HepG2 (cell line): ENCODE measurements around the gene MTX1. TPM values are rescaled to one million over a fixed set of nuclear protein-coding genes. Genes with fewer than 3 reads are reported as not detected.

Experiments
- ATAC-seq: fragments of 200-7000 bp; cut with Tn5 transposase; 3 replicates; pipeline ENCODE4 v1.9.1; 2020; ENCODE audit warnings: mild to moderate bottlenecking, moderate library complexity
- BruUV-seq: library from RNA; stranded (reverse); fragments of 400-500 nt; replicated peaks from 2 replicates; lab custom pipeline; 2021; lab: Mats Ljungman, UMichigan
- CTCF ChIA-PET: fragments of 300-600 bp; formaldehyde crosslinking; extraction: SDS; loops from one replicate; lab custom pipeline; 2021; ENCODE audit warnings: low total read pairs, inconsistent platforms, low intra/inter-chr PET ratio; lab: Yijun Ruan, JAX
- POLR2A ChIA-PET: fragments of 350-600 bp; sonication (Branson Sonifier 250); formaldehyde crosslinking; loops from one replicate; lab custom pipeline; 2020; ENCODE audit warnings: antibody characterized with exemption, inconsistent platforms; lab: Yijun Ruan, JAX
- DNase-seq: peaks from one replicate; pipeline ENCODE4 v3.0.0-alpha.2; 2015; ENCODE audit warnings: low spot score
- FAIRE-seq: peaks from 3 replicates; lab custom pipeline; 2011; peaks lifted over from hg19 to GRCh38; lab: Jason Lieb, UNC
- H2AFZ ChIP-seq: one replicate; pipeline ENCODE4 v1.6.1; 2011; ENCODE audit warnings: low read length, inconsistent platforms
- H3K27ac ChIP-seq: fragments of 300-600 bp; 3 replicates; pipeline ENCODE4 v1.8.0; 2011; ENCODE audit warnings: mixed run types, mild to moderate bottlenecking, mixed read lengths, low read length, inconsistent platforms; ENCODE audit not compliant: insufficient read depth; ENCODE audit errors: extremely low read length
- H3K27me3 ChIP-seq, 2 experiments: fragments of 200-600 bp in 1 of 2; 2 replicates in 1 of 2; 3 replicates in 1 of 2; pipeline versions ENCODE4 v1.6.0 to v1.8.0; 2011; ENCODE audit warnings: low read length in 2 of 2, mild to moderate bottlenecking in 2 of 2, moderate library complexity in 2 of 2, inconsistent platforms in 1 of 2; ENCODE audit not compliant: insufficient read depth in 2 of 2, control insufficient read depth in 1 of 2
- H3K36me3 ChIP-seq, 2 experiments: fragments of 200-600 bp in 1 of 2; replicated peaks in 1 of 2; 2 replicates in 1 of 2; 3 replicates in 1 of 2; pipeline versions ENCODE4 v1.5.1 to v1.8.0; 2011; ENCODE audit warnings: low read length in 2 of 2, inconsistent platforms in 1 of 2; ENCODE audit not compliant: insufficient read depth in 2 of 2, control insufficient read depth in 1 of 2
- H3K4me1 ChIP-seq: 2 replicates; pipeline ENCODE4 v1.5.1; 2012; ENCODE audit warnings: low read length, inconsistent platforms; ENCODE audit not compliant: insufficient read depth
- H3K4me2 ChIP-seq: 2 replicates; pipeline ENCODE4 v1.6.0; 2011; ENCODE audit warnings: low read depth, low read length, inconsistent platforms
- H3K4me3 ChIP-seq, 3 experiments: fragments of 200-600 bp in 1 of 3; sonication (generic), shearing (Covaris generic) in 1 of 3; replicated peaks in 1 of 3; 2 replicates each; pipeline ENCODE4 v1.5.1; 2011 to 2016; ENCODE audit warnings: low read length in 3 of 3, inconsistent platforms in 2 of 3, low read depth in 2 of 3, mild to moderate bottlenecking in 2 of 3, control low read depth in 1 of 3, mixed read lengths in 1 of 3; ENCODE audit not compliant: insufficient read depth in 1 of 3
- H3K79me2 ChIP-seq: one replicate; pipeline ENCODE4 v1.6.1; 2011; ENCODE audit warnings: low read length, inconsistent platforms; ENCODE audit not compliant: insufficient read depth
- H3K9ac ChIP-seq: 2 replicates; pipeline ENCODE4 v1.6.0; 2011; ENCODE audit warnings: mild to moderate bottlenecking, low read depth, low read length, inconsistent platforms; ENCODE audit not compliant: insufficient read depth
- H3K9me3 ChIP-seq: 2 replicates; pipeline ENCODE4 v1.5.1; 2012; ENCODE audit warnings: mild to moderate bottlenecking, low read length
- H4K20me1 ChIP-seq: 2 replicates; pipeline ENCODE4 v1.6.0; 2011; ENCODE audit warnings: inconsistent platforms, mild to moderate bottlenecking, low read length, moderate library complexity; ENCODE audit not compliant: insufficient read depth
- ERF ChIP-seq: IDR thresholded peaks from 2 replicates; pipeline ENCODE4 v1.6.1; 2018; ENCODE audit warnings: missing biosample characterization, missing genetic modification reagents
- FOXA3 ChIP-seq: IDR thresholded peaks from 2 replicates; pipeline ENCODE4 v1.6.1; 2016; ENCODE audit warnings: missing genetic modification reagents, missing compliant biosample characterization
- FOXJ3 ChIP-seq: sonication (generic); formaldehyde crosslinking; IDR thresholded peaks from 2 replicates; pipeline ENCODE4 v1.4.0; 2020; ENCODE audit warnings: missing genetic modification reagents, mild to moderate bottlenecking, borderline replicate concordance
- HDAC1 ChIP-seq: sonication (generic); formaldehyde crosslinking; IDR thresholded peaks from 2 replicates; pipeline ENCODE4 v1.5.1; 2020; ENCODE audit warnings: mild to moderate bottlenecking, missing genetic modification reagents
- HES4 ChIP-seq: sonication (generic); formaldehyde crosslinking; IDR thresholded peaks from 2 replicates; pipeline ENCODE4 v1.9.0; 2021; ENCODE audit warnings: mild to moderate bottlenecking, missing genetic modification reagents, borderline replicate concordance
- KLF11 ChIP-seq: IDR thresholded peaks from 2 replicates; pipeline ENCODE4 v1.6.1; 2016; ENCODE audit warnings: missing compliant biosample characterization
- KMT2B ChIP-seq: IDR thresholded peaks from 2 replicates; pipeline ENCODE4 v1.6.1; 2016; ENCODE audit warnings: missing genetic modification reagents, missing compliant biosample characterization
- RXRB ChIP-seq: IDR thresholded peaks from 2 replicates; pipeline ENCODE4 v1.6.1; 2016; ENCODE audit warnings: borderline replicate concordance, missing genetic modification reagents, missing compliant biosample characterization
- SOX6 ChIP-seq, 2 experiments: fragments of 450-650 bp in 1 of 2; sonication (generic) in 1 of 2; formaldehyde crosslinking in 1 of 2; IDR thresholded peaks; 2 replicates each; pipeline versions ENCODE4 v1.4.0 to v1.6.1; 2017 to 2020; ENCODE audit warnings: antibody characterized with exemption in 1 of 2, mild to moderate bottlenecking in 1 of 2, missing genetic modification reagents in 1 of 2
- ZBTB26 ChIP-seq: IDR thresholded peaks from 2 replicates; pipeline ENCODE4 v1.6.1; 2016; ENCODE audit warnings: missing compliant biosample characterization, missing genetic modification reagents, borderline replicate concordance
- ZMYM4 ChIP-seq: sonication (generic); formaldehyde crosslinking; IDR thresholded peaks from 2 replicates; pipeline ENCODE4 v1.8.1; 2023; ENCODE audit warnings: mild to moderate bottlenecking, missing genetic modification reagents
- ZNF138 ChIP-seq: sonication (generic); formaldehyde crosslinking; IDR thresholded peaks from 2 replicates; pipeline ENCODE4 v1.5.0; 2020; ENCODE audit warnings: mild to moderate bottlenecking, low read depth, missing genetic modification reagents
- ZNF331 ChIP-seq: sonication (generic); formaldehyde crosslinking; IDR thresholded peaks from 2 replicates; pipeline ENCODE4 v1.4.0; 2020; ENCODE audit warnings: missing genetic modification reagents
- ZNF362 ChIP-seq: sonication (generic); formaldehyde crosslinking; IDR thresholded peaks from 2 replicates; pipeline ENCODE4 v1.4.0; 2020; ENCODE audit warnings: missing genetic modification reagents, mild to moderate bottlenecking, borderline replicate concordance
- ZNF574 ChIP-seq: sonication (generic); formaldehyde crosslinking; IDR thresholded peaks from 2 replicates; pipeline ENCODE4 v1.4.0; 2020; ENCODE audit warnings: missing genetic modification reagents
- ZNF670 ChIP-seq: sonication (generic); formaldehyde crosslinking; IDR thresholded peaks from 2 replicates; pipeline ENCODE4 v1.8.0; 2022; ENCODE audit warnings: mild to moderate bottlenecking, missing genetic modification reagents, borderline replicate concordance
- ZSCAN21 ChIP-seq: sonication (generic); formaldehyde crosslinking; IDR thresholded peaks from 2 replicates; pipeline ENCODE4 v1.8.0; 2022; ENCODE audit warnings: mild to moderate bottlenecking, missing genetic modification reagents, moderate library complexity, borderline replicate concordance
- WGBS: methylation state at CpG from one replicate; pipeline ENCODE4 v1.1.6; 2017; ENCODE audit warnings: low lambda C conversion rate; 5-methylcytosine and 5-hydroxymethylcytosine counted together
- in situ Hi-C: cut with HindIII; loops from 2 replicates; pipeline ENCODE4 v1.10.0; 2017; ENCODE audit warnings: low pct_unique_long_range_greater_than_20kb; ENCODE audit not compliant: extremely low pct_ligation_motif_present
- intact Hi-C: fragments of 100-400 bp; cut with micrococcal nuclease; formaldehyde crosslinking; loops from one replicate; pipeline ENCODE4 v1.10.0; 2022; ENCODE audit not compliant: unreplicated experiment
- polyA plus RNA-seq, 8 experiments: library from polyadenylated mRNA; depleted of rRNA in 3 of 8; stranded (reverse) in 7 of 8; unstranded in 1 of 8; fragments of >200 nt; fragmentation: Illumina TruSeq in 4 of 8; extraction: Trizol in 4 of 8; gene quantifications; 2 replicates each; pipeline versions ENCODE4 v1.2.1 to v1.2.3, GENCODE V29; 2011 to 2016; ENCODE audit warnings: low read depth in 4 of 8, missing spikeins in 1 of 8, mixed read lengths in 1 of 8; ENCODE audit not compliant: insufficient read depth in 1 of 8
- total RNA-seq, 5 experiments: library from RNA; depleted of rRNA; stranded (reverse); fragments of >200 nt; fragmentation: Illumina TruSeq; extraction: Trizol; gene quantifications; 2 replicates each; pipeline ENCODE4 v1.2.3, GENCODE V29; 2016; ENCODE audit warnings: low read depth in 1 of 5

Gene MTX1
- total and polyA plus RNA-seq, 2 of the 13 experiments (the other 11 are each of a cell fraction or from before 2014, with no cell fraction given) = 64.5 to 72.6 TPM

- Histone ChIP-seq H3K9ac (peak overlapping the region; percentile 26; the same call in 1 of the 2 replicates), H3K4me3 (peak overlapping the region in 1 of 3 experiments; percentile 41; a peak in 2 of 6 replicates), H3K4me1 (peaks cover 44% of the 10 kb centered on the region), H3K36me3 (peaks cover 1 to 9% of the 10 kb centered on the region in 2 experiments; a peak in 2 of 5 replicates), H3K9me3 (no peaks in the 10 kb centered on the region), H2AFZ (no peak overlapping the region), H4K20me1 (no peaks in the 10 kb centered on the region), H3K27me3 (no peaks in the 10 kb centered on the region), H3K79me2 (peaks cover 8% of the 10 kb centered on the region), H3K27ac (peak overlapping the region; percentile 71), H3K4me2 (peak overlapping the region; percentile 68)
- intact Hi-C loops (loop anchor here (1.0 to 2.0 kb wide), 4 partner anchors 44 to 340 kb away; partner anchors contain the start of gene THBS3), in situ Hi-C loops (loop anchor here (10.0 kb wide), 1 partner anchor 54 kb away; the partner anchor contains the start of genes FDPS and PKLR)
- ATAC-seq (peak; percentile 87), FAIRE-seq (peak; percentile 93), DNase-seq (peak; percentile 90)
- ChIA-PET POLR2A (interaction anchor here (0.6 to 3.0 kb wide), 15 partner anchors 9 to 312 kb away, joined by 3 to 24 read pairs (median 6); partner anchors contain the start of genes ASH1L, CLK2, FDPS and SCAMP3), CTCF (interaction anchor here (0.8 to 4.0 kb wide), 8 partner anchors 9 to 341 kb away, joined by 3 to 71 read pairs (median 6); partner anchors contain the start of genes CLK2 and FDPS)
- no TSS peak for BruUV-seq
- WGBS = 1% methylated on average over 7 of the region's 23 CpGs
- TF ChIP-seq SOX6 (IDR thresholded peaks at IDR 0.05) (no peak), SOX6 (CRISPR knock-in tag; IDR thresholded peaks at IDR 0.05) (peak; percentile 67), KLF11 (CRISPR knock-in tag) (no peak), ZNF574 (CRISPR knock-in tag) (peak; percentile 72), RXRB (CRISPR knock-in tag) (peak; percentile 46; the same call in 1 of the 2 replicates), ZBTB26 (peak; percentile 18; the same call in 1 of the 2 replicates), ZNF138 (CRISPR knock-in tag) (no peak), KMT2B (no peak), ZNF670 (peak; percentile 69; the same call in 1 of the 2 replicates), FOXJ3 (CRISPR knock-in tag) (0 out of 2 replicates have a peak, but pooled peaks have one; percentile 44), HES4 (CRISPR knock-in tag) (peak; percentile 75; the same call in 1 of the 2 replicates), FOXA3 (CRISPR knock-in tag) (peak; percentile 17; the same call in 1 of the 2 replicates), ZSCAN21 (CRISPR knock-in tag) (peak; percentile 47; the same call in 1 of the 2 replicates), ERF (CRISPR knock-in tag) (peak; percentile 85), HDAC1 (CRISPR knock-in tag) (peak; percentile 64), ZNF362 (CRISPR knock-in tag) (peak; percentile 56; the same call in 1 of the 2 replicates), ZMYM4 (CRISPR knock-in tag) (no peak; the same call in 1 of the 2 replicates), ZNF331 (CRISPR knock-in tag) (peak; percentile 41; the same call in 1 of the 2 replicates)
Measured at GRCh38 chr1:155250633-155251449, 42.3 kb downstream of the MTX1 start.
